GM19023 (cell line): ENCODE data around the gene MCUB.

Experiments
- ATAC-seq: cut with Tn5 transposase; IDR thresholded peaks from one replicate; pipeline ENCODE4 v1.9.1; 2021; ENCODE audit warnings: mild to moderate bottlenecking, moderate library complexity; ENCODE audit not compliant: unreplicated experiment

MCUB gene

GRCh38 chr4:109723110-109723509 lies 163.1 kb downstream of the MCUB start:
- ATAC-seq = no peak

DNA sequence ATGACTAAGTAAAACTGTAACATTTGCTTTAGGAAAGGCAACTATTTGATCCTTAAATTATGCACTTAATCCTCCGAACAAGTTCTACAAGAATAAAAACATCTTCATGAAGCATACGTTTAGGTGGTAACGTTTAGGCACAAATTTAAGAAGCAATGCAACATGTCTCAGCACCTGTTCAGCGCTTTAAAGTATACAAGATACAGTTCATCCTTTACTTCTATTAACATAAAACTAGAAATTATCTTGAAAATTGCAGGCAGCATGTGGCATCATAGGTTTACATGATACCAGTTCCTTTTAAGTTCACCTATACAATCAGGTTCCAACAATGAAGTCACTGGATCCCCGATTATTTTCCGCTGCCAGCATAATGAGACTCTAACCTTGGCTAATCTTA lies 168.3 kb downstream of the MCUB start:
- ATAC-seq = no peak

GRCh38 chr4:109729117-109729717 lies 169.2 kb downstream of the MCUB start:
- no peak for ATAC-seq

DNA sequence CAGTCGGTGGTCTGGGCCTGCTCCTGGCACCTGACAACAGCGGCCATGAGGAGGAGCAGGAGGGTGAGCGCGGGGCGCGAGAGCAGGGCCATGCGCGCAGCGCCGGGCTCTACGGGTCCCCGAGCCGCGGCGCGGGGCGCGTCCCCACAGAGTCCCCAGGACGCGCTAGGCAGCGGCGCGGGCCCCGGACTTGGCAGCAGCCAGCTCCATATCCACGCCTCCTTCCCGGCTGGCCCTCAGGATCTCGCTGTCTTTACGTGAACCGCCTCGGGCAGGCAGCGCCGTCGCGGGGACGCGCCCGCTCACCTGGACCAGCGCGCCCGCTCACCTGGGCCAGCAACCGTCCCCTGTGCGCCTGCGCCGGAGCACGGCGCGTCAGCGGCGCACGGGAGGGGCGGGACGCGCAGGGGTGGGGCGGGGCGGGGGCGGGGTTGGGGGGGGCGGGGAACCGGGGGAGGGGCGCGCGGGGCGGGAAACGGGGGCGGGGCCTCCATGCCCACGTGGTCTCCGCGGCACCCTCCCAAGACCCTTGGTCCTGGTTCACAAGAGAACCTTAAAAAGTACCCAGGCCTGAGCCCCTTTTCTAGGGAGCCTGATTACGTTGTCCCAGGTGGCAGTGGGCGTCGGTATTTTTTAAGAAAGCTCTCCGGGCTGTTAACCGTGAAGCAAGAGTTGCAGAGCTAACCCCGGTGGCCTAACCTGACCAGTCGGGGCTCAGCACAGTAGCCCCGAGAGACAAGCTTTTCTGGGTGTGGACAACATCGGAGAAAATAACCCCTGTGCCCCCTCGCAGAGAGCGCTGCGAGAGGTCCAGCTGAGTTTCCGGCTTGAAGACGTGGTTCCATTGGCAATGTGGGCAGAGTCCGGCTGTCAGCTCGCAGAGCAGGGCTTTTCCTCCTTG lies 169.9 kb downstream of the MCUB start, which contains the start of gene PLA2G12A:
TSS of gene PLA2G12A (minus strand) at position 353 of the 901 bp plus-strand sequence. CDS start at position 92, 261 bp downstream.
- peak; percentile 86 for ATAC-seq

GRCh38 chr4:109730619-109731545 lies 170.8 kb downstream of the MCUB start:
- ATAC-seq = no peak

DNA sequence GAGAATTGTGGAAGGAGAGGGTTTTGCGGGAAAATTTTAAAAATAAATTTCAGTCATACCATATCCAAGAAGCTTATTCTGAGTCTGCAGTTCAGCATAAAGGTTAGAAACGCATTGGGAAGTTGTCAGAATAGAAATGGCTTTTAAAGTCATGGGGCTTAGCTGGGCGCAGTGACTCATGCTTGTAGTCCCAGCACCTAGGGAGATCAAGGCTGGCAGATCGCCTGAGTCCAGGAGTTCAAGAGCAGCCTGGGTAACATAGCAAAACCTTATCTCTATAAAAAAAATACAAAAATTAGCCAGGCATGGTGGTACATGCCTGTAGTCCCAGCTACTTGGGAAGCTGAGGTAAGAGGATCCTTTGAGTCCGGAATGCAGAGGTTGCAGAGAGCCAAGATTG lies 173.7 kb downstream of the MCUB start:
- no peak for ATAC-seq

GRCh38 chr4:109735566-109736365 lies 175.7 kb downstream of the MCUB start:
- no peak for ATAC-seq
